Progenitor cell of endocrine pancreas (in vitro differentiated cells): ENCODE results near the gene IFITM5. TPM values are rescaled to one million over a fixed set of nuclear protein-coding genes. Genes with fewer than 3 reads are reported as not detected.

Experiments
- DNase-seq: peaks from one replicate; pipeline ENCODE4 v3.0.0; 2021; ENCODE audit warnings: low spot score; ENCODE audit not compliant: unreplicated experiment
- H3K27ac Mint-ChIP-seq: 2 replicates; pipeline ENCODE4 v1.8.0; 2021; ENCODE audit warnings: mild to moderate bottlenecking, moderate library complexity, mixed read lengths
- H3K27me3 Mint-ChIP-seq: 2 replicates; pipeline ENCODE4 v1.8.0; 2021; ENCODE audit warnings: mixed read lengths
- H3K36me3 Mint-ChIP-seq: 2 replicates; pipeline ENCODE4 v1.8.0; 2022; ENCODE audit warnings: mixed read lengths; ENCODE audit not compliant: insufficient read depth
- H3K4me1 Mint-ChIP-seq: 2 replicates; pipeline ENCODE4 v1.8.0; 2021; ENCODE audit warnings: low read depth, mixed read lengths
- H3K4me3 Mint-ChIP-seq: 2 replicates; pipeline ENCODE4 v1.8.0; 2021; ENCODE audit warnings: low read depth, mild to moderate bottlenecking, moderate library complexity, mixed read lengths
- H3K9me3 Mint-ChIP-seq: 2 replicates; pipeline ENCODE4 v1.8.0; 2021; ENCODE audit warnings: low read depth, mixed read lengths
- total RNA-seq: library from RNA; stranded (reverse); gene quantifications from 2 replicates; pipeline ENCODE4 v1.2.1, GENCODE V29; 2021
- TF ChIP-seq, protein P1 (sequence below): fragments of 200-600 bp; sonication (generic); IDR thresholded peaks from one replicate; pipeline ENCODE4 v1.5.0; 2021; ENCODE audit warnings: antibody characterized with exemption, mild to moderate bottlenecking; ENCODE audit not compliant: unreplicated experiment

IFITM5 gene
- total RNA-seq, 1 donor from 2014 or later, result not detected

DNA sequence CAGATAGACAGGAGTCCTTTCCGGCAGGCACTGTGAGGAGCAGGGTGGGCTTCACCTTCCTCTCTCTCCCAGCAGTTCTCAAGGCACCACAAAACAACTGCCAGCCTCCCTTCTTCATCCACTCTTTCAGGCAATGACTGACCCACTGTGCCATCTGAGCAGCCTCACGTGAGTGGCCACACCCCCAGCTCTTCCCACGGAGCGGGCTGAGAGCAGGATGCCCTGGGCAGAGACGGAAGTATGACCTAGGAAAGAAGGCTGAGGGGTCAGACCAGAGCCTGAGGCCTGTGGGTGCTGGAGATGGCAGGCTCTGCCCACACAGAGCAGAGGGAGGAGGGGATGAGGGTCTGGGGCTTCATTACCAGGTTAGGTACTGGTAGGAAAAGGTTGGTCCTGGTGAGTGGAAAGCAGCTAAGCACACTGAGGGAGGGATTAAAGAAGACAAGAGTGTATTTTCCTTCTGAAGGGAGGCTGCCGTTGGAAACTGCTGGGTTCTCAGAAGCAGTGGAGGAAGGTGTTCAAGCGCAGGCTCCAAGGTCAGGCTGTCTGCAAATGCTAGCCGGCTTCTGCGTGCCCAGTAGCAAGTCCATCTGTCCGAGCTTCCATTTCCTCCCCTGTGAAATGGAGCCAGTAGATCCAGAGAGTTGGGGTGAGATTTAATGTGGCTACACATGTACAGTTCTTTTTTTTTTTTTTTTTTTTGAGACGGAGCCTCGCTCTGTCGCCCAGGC lies 16.5 kb downstream of the IFITM5 start:
- no peak overlapping the region for H3K4me3 Mint-ChIP-seq
- H3K36me3 Mint-ChIP-seq, result no peaks in the 10 kb centered on the region
- peaks cover 26% of the 10 kb centered on the region for H3K27me3 Mint-ChIP-seq
- no peaks in the 10 kb centered on the region for H3K9me3 Mint-ChIP-seq
- TF ChIP-seq, protein P1, sequence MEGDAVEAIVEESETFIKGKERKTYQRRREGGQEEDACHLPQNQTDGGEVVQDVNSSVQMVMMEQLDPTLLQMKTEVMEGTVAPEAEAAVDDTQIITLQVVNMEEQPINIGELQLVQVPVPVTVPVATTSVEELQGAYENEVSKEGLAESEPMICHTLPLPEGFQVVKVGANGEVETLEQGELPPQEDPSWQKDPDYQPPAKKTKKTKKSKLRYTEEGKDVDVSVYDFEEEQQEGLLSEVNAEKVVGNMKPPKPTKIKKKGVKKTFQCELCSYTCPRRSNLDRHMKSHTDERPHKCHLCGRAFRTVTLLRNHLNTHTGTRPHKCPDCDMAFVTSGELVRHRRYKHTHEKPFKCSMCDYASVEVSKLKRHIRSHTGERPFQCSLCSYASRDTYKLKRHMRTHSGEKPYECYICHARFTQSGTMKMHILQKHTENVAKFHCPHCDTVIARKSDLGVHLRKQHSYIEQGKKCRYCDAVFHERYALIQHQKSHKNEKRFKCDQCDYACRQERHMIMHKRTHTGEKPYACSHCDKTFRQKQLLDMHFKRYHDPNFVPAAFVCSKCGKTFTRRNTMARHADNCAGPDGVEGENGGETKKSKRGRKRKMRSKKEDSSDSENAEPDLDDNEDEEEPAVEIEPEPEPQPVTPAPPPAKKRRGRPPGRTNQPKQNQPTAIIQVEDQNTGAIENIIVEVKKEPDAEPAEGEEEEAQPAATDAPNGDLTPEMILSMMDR, result no peak
- no peak for DNase-seq
- no peak overlapping the region for H3K27ac Mint-ChIP-seq
- peaks cover under 1% of the 10 kb centered on the region for H3K4me1 Mint-ChIP-seq

DNA sequence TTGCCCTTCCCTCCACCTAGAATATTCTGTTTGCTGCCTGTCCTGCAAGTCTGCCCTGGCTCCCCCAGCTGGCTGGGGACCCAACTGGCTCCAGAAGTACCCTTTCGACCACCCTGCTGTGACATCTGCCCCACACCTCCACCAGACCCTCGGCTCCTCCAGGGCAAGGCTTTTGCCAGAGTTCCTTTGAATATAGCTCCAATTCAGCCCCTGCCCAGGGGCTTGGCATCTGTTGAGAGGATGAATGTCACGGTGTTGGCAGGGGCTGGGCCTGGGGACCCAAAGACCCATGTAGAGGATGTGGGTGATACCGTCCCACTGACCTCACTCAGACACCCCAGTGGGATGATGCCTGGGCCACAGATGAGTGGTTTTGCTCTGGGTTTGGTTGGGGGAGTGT lies 17.2 kb downstream of the IFITM5 start:
- DNase-seq, result no peak
- TF ChIP-seq, protein P1, result no peak
- peaks cover 28% of the 10 kb centered on the region for H3K27me3 Mint-ChIP-seq
- no peaks in the 10 kb centered on the region for H3K36me3 Mint-ChIP-seq
- no peaks in the 10 kb centered on the region for H3K9me3 Mint-ChIP-seq
- H3K4me1 Mint-ChIP-seq, result no peaks in the 10 kb centered on the region
- H3K27ac Mint-ChIP-seq, result no peak overlapping the region
- no peak overlapping the region for H3K4me3 Mint-ChIP-seq

- no peaks in the 10 kb centered on the region for H3K36me3 Mint-ChIP-seq
- no peaks in the 10 kb centered on the region for H3K4me1 Mint-ChIP-seq
Measured at GRCh38 chr11:281486-282161, 17.7 kb downstream of the IFITM5 start.

GRCh38 chr11:280706-281485 lies 18.4 kb downstream of the IFITM5 start:
- peaks cover 8% of the 10 kb centered on the region for H3K9me3 Mint-ChIP-seq
- peaks cover 30% of the 10 kb centered on the region for H3K27me3 Mint-ChIP-seq
- no peak overlapping the region for H3K27ac Mint-ChIP-seq
- no peak for DNase-seq
- H3K4me1 Mint-ChIP-seq, result no peaks in the 10 kb centered on the region
- H3K4me3 Mint-ChIP-seq, result no peak overlapping the region
- H3K36me3 Mint-ChIP-seq, result no peaks in the 10 kb centered on the region
- TF ChIP-seq, protein P1, result no peak

More at GRCh38 chr11:281486-282161, 17.7 kb downstream of the IFITM5 start:
- Mint-ChIP-seq H3K27me3 (peaks cover 29% of the 10 kb centered on the region), H3K27ac (no peak overlapping the region), H3K9me3 (peaks cover 1% of the 10 kb centered on the region), H3K4me3 (no peak overlapping the region)
- no peak for DNase-seq
- TF ChIP-seq, protein P1, result no peak
